PC-3 (cell line): ENCODE data around the gene BDNF.

Experiments
- CTCF ChIP-seq: fragments of 300-600 bp; sonication (generic); conservative IDR thresholded peaks from 2 replicates; pipeline ENCODE4 v1.5.1; 2017; ENCODE audit warnings: antibody characterized with exemption, low read depth, mild to moderate bottlenecking, low read length
- EZH2 ChIP-seq: fragments of 300-600 bp; sonication (generic); IDR thresholded peaks from one replicate; pipeline ENCODE4 v1.6.1; 2017; ENCODE audit warnings: antibody characterized with exemption, mild to moderate bottlenecking, low read length; ENCODE audit not compliant: unreplicated experiment
- EZH2phosphoT487 ChIP-seq: fragments of 300-600 bp; sonication (generic); IDR thresholded peaks from 2 replicates; pipeline ENCODE4 v1.6.1; 2018; ENCODE audit warnings: mild to moderate bottlenecking, antibody characterized with exemption, low read length, borderline replicate concordance

DNA sequence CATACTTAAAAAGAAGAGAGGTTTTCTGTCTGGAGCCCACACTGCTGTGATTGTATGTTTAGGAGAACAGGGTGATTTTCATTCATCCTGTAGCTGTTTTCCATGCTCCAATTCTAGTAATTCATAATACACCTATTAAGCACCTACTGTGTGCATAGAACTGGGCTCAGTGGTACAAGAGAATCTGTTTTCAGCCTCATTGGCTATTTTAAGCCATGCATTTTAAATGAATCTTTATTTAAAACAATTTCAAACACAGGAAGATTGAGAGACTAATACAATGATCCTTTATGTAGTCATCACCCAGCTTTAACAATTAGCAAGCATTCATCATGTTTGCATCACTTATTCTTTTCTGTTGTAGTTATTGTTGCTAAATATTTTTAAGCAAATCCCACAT lies 86.2 kb downstream of the BDNF start:
- TF ChIP-seq CTCF (no peak), EZH2 (no peak), EZH2phosphoT487 (no peak)
